AG09309 (cell line): ENCODE measurements around the gene JUP.
"Not testable (repeated sequence)": the region's sequence is repeated elsewhere in the genome, so short reads cannot be mapped to it uniquely, and the experiment has no call there.

Source experiments
- DNase-seq: peaks from one replicate; pipeline ENCODE4 v3.0.0-alpha.2; 2010; ENCODE audit warnings: low read depth
- H3K4me3 ChIP-seq: 2 replicates; pipeline ENCODE4 v1.5.1; 2011; ENCODE audit warnings: mild to moderate bottlenecking, low read depth, low read length, moderate library complexity; ENCODE audit not compliant: control insufficient read depth
- CTCF ChIP-seq: IDR thresholded peaks from 2 replicates; pipeline ENCODE4 v1.5.1; 2011; ENCODE audit warnings: mild to moderate bottlenecking, low read depth, low read length, inconsistent platforms; ENCODE audit not compliant: insufficient read depth, control insufficient read depth; ENCODE audit errors: missing control alignments

The JUP gene

DNA sequence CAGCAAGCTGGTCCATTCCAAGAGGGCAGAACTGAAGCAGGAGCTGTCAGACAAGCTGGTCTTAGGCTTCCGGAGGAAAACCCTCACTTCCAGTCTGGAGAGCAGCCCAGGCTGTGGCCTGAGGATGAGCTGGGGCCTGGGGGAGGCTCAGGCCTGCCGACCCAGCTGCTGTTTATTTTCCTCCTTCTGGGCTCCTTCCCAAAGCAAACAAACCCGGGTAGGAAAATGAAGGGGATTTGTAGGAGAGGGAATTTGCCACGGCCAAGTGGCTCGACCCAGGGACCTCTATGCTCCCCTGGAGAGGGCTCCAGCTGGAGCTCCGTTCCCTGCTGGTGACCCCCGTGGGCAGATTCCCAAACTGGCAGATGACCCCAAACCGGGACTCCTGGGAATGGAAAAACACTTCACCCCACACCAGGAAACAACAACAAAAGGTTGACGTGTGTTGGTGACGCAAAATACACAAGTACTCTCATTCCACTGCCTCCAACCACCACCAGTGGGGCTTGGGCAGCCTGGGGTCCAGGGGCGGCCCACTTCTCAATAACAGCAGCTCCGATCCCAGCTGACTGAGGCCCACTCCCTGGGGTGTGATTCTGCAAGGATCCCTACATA, 8.8 kb downstream of the JUP start:
- no peak overlapping the region for H3K4me3 ChIP-seq
- peak; percentile 55 for DNase-seq
- TF ChIP-seq CTCF: no peak

DNA sequence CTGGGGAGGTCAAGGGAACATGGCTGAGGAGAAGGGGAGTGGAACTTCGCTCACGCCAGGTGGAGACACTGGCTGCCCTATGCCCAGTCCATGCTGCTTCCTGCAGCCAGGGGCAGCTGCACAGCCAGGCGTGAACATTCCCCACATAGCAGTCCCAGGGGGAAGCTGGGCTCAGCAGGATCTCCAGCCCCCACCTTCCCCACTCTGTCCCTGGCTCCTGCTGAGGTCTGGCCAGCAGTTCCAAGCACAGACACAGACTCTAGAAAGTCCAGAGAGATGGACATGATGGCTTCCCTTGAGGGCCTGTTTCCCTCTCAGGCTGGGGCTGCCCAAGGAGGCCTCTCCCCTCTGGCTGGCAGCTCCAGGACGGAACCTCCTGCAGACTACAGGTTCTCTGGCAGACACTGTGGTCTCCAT, 9.3 kb downstream of the JUP start:
- no peak for DNase-seq
- TF ChIP-seq CTCF: peak; percentile 24
- H3K4me3 ChIP-seq: no peak overlapping the region

DNA sequence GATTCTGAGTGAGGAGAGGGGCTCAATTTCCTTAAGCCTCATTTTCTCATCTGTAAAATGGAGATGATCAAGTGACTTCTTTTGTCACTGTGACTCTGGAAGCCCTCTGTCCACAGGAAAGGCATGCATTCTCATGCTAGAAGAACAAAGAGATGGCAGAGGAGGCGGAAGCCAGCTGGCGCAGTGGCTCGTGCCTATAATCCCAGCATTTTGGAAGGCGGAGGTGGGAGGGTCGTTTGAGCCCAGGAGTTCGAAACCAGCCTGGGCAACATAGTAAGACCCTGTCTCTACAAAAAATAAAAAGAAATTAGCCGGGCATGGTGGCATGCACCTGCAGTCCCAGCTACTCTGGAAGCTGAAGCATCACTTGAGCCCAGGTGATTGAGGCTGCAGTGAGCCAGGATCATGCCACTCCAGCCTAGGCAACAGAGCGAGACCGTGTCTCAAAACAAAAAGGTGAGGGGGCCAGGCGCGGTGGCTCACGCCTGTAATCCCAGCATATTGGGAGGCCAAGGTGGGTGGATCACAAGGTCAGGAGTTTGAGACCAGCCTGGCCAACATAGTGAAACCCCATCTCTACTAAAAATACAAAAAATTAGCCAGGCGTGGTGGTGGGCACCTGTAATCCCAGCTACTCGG, 10.1 kb downstream of the JUP start:
- not testable (repeated sequence) for H3K4me3 ChIP-seq, DNase-seq

DNA sequence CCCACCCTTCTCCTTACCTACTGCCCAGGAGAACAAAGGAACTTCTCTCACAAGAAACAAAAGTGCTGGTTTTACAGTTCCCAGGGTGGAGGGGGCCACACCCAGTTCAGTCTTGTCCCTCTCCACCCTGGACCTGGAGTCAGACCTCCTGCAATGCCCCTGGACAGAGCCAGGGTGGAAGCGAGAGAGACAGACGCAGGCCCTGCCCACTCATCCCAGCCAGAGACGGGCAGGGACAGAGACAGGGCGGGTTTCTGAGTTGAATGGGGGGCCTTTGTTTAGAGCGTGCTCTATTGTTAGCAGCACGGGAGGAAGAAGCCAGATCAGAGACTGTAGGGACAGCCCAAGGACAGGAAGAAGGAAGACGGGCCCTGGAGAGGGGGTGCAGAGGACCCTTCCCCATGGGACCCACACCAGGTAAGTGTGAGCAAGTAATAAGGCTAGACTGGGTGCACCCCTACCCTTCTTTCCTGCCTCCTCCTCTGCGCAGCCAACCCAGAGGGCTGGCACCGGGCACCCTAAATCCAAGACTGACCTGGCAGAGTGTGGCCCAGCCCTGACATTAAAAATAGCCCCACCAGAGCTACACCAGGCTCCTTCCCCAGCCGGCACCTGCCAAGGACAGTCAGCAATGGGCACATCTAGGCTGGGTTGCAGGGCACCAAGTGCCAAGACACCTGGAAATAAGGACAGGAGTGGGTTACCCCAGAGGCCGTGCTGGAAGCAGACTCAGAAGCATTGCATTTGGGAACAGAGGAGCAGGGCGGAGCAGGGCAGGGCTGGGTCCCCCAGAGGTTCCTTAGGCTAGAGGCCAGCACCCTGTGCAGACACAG, 10.9 kb downstream of the JUP start:
- DNase-seq: no peak
- no peak overlapping the region for H3K4me3 ChIP-seq
- no peak for TF ChIP-seq CTCF

DNA sequence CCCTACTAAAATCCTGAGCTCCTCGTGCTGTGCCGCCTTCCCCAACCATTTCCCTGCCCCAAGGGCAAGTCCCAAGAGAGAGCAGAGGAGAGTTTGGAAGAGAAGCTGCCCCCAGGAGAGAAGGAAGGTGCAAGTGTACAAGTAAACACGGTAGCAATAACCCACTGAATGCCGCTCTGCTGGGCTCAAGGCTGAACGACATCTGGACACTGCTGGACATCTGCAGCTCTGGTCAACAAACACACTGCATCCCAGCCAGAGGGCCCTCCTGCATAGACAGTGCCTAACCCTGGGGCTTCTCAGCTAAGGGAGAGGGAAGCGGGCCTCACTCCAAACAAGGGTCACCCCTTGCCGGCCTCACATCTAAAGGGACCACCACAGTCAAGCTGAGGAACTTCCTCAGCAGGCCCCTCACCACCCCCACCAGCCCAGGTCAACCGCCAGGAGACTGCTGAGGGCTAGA, 12.7 kb downstream of the JUP start:
- no peak overlapping the region for H3K4me3 ChIP-seq
- no peak for TF ChIP-seq CTCF
- DNase-seq: no peak

- H3K4me3 ChIP-seq: no peak overlapping the region
- TF ChIP-seq CTCF: no peak
- DNase-seq: peak; percentile 38
These were observed 13.3 kb downstream of the JUP start for GRCh38 chr17:41773190-41773588.
